H9 (cell line): ENCODE measurements around the gene TMEM234. TPM values are rescaled to one million over a fixed set of nuclear protein-coding genes. Genes with fewer than 3 reads are reported as not detected.

Experiments used
- DNase-seq: peaks from one replicate; pipeline ENCODE4 v3.0.0-alpha.2; 2017
- H2AFZ ChIP-seq: one replicate; pipeline ENCODE4 v1.6.1; 2013; ENCODE audit warnings: mild to moderate bottlenecking, low read length, control low read depth, moderate library complexity
- H2AK5ac ChIP-seq: 2 replicates; pipeline ENCODE4 v1.6.1; 2013; ENCODE audit warnings: low read length, control low read depth, mixed read lengths; ENCODE audit not compliant: insufficient read length
- H2BK120ac ChIP-seq: one replicate; pipeline ENCODE4 v1.6.1; 2013; ENCODE audit warnings: low read depth, mild to moderate bottlenecking, low read length, control low read depth, inconsistent platforms; ENCODE audit not compliant: poor library complexity, severe bottlenecking
- H2BK12ac ChIP-seq: 2 replicates; pipeline ENCODE4 v1.6.1; 2013; ENCODE audit warnings: low read length, control low read depth, mixed read lengths, low read depth; ENCODE audit not compliant: insufficient read length
- H2BK15ac ChIP-seq: 2 replicates; pipeline ENCODE4 v1.6.1; 2013; ENCODE audit warnings: low read depth, low read length, control low read depth
- H2BK20ac ChIP-seq: one replicate; pipeline ENCODE4 v1.6.1; 2013; ENCODE audit warnings: low read depth, mild to moderate bottlenecking, low read length, control low read depth, inconsistent platforms; ENCODE audit not compliant: poor library complexity, severe bottlenecking
- H2BK5ac ChIP-seq: 2 replicates; pipeline ENCODE4 v1.6.1; 2013; ENCODE audit warnings: low read length, control low read depth, mixed read lengths; ENCODE audit not compliant: insufficient read length
- H3K14ac ChIP-seq: 2 replicates; pipeline ENCODE4 v1.6.1; 2013; ENCODE audit warnings: low read length, control low read depth; ENCODE audit not compliant: insufficient read depth
- H3K18ac ChIP-seq: 2 replicates; pipeline ENCODE4 v1.6.1; 2013; ENCODE audit warnings: low read depth, mild to moderate bottlenecking, mixed read lengths, low read length, control low read depth; ENCODE audit not compliant: insufficient read length
- H3K23ac ChIP-seq: 2 replicates; pipeline ENCODE4 v1.6.1; 2013; ENCODE audit warnings: low read length, control low read depth, mixed read lengths, low read depth; ENCODE audit not compliant: insufficient read length
- H3K23me2 ChIP-seq: 2 replicates; pipeline ENCODE4 v1.6.1; 2013; ENCODE audit warnings: low read depth, mild to moderate bottlenecking, mixed read lengths, low read length, control low read depth; ENCODE audit not compliant: insufficient read length, poor library complexity, severe bottlenecking
- H3K27ac ChIP-seq: 2 replicates; pipeline ENCODE4 v1.5.1; 2013; ENCODE audit warnings: low read length, control low read depth, mixed read lengths, low read depth; ENCODE audit not compliant: insufficient read length
- H3K27me3 ChIP-seq: 2 replicates; pipeline ENCODE4 v1.6.1; 2013; ENCODE audit warnings: low read length, control low read depth, inconsistent platforms; ENCODE audit not compliant: insufficient read depth
- H3K4ac ChIP-seq: 2 replicates; pipeline ENCODE4 v1.6.1; 2013; ENCODE audit warnings: low read depth, mild to moderate bottlenecking, control low read depth, inconsistent platforms, low read length, moderate library complexity
- H3K4me1 ChIP-seq: 2 replicates; pipeline ENCODE4 v1.6.1; 2013; ENCODE audit warnings: low read length, control low read depth, inconsistent platforms; ENCODE audit not compliant: insufficient read depth
- H3K4me2 ChIP-seq: 2 replicates; pipeline ENCODE4 v1.6.1; 2013; ENCODE audit warnings: low read length, control low read depth, mixed read lengths; ENCODE audit not compliant: insufficient read length, insufficient read depth
- H3K56ac ChIP-seq: 2 replicates; pipeline ENCODE4 v1.6.1; 2013; ENCODE audit warnings: low read depth, mild to moderate bottlenecking, mixed read lengths, low read length, control low read depth; ENCODE audit not compliant: insufficient read length
- H3K79me1 ChIP-seq: 2 replicates; pipeline ENCODE4 v1.6.1; 2013; ENCODE audit warnings: low read depth, mild to moderate bottlenecking, moderate library complexity, low read length, control low read depth, inconsistent platforms; ENCODE audit not compliant: insufficient read depth, poor library complexity, severe bottlenecking
- H3K79me2 ChIP-seq: 2 replicates; pipeline ENCODE4 v1.6.1; 2013; ENCODE audit warnings: low read length, control low read depth, inconsistent platforms; ENCODE audit not compliant: insufficient read depth
- H3K9ac ChIP-seq: 2 replicates; pipeline ENCODE4 v1.6.1; 2013; ENCODE audit warnings: low read length, control low read depth, mixed read lengths; ENCODE audit not compliant: insufficient read length; ENCODE audit errors: extremely low read depth
- H3K9me3 ChIP-seq: one replicate; pipeline ENCODE4 v1.6.1; 2013; ENCODE audit warnings: low read depth, low read length, inconsistent platforms; ENCODE audit not compliant: control insufficient read depth
- H3T11ph ChIP-seq: one replicate; pipeline ENCODE4 v1.6.1; 2013; ENCODE audit warnings: mild to moderate bottlenecking, low read length, control low read depth, inconsistent platforms
- H4K20me1 ChIP-seq: one replicate; pipeline ENCODE4 v1.6.1; 2013; ENCODE audit not compliant: control insufficient read depth, insufficient read length, insufficient read depth
- H4K5ac ChIP-seq: 2 replicates; pipeline ENCODE4 v1.6.1; 2013; ENCODE audit warnings: low read depth, mild to moderate bottlenecking, mixed read lengths, low read length, control low read depth; ENCODE audit not compliant: insufficient read length
- H4K8ac ChIP-seq: replicated peaks from 2 replicates; pipeline ENCODE4 v1.6.1; 2013; ENCODE audit warnings: low read length, control low read depth, mixed read lengths, low read depth; ENCODE audit not compliant: insufficient read length
- H4K91ac ChIP-seq: 2 replicates; pipeline ENCODE4 v1.6.1; 2013; ENCODE audit warnings: low read depth, mild to moderate bottlenecking, moderate library complexity, mixed read lengths, low read length, control low read depth; ENCODE audit not compliant: insufficient read length
- H3K27ac Mint-ChIP-seq, 3 experiments: 2 replicates in 2 of 3; 3 replicates in 1 of 3; pipeline ENCODE4 v1.8.0; 2020 to 2021; ENCODE audit warnings: mixed read lengths in 3 of 3, mild to moderate bottlenecking in 1 of 3, moderate library complexity in 1 of 3
- H3K27me3 Mint-ChIP-seq: 2 replicates; pipeline ENCODE4 v1.8.0; 2021; ENCODE audit warnings: low read depth, mild to moderate bottlenecking, moderate library complexity, mixed read lengths
- H3K36me3 Mint-ChIP-seq, 3 experiments: 2 replicates in 2 of 3; 3 replicates in 1 of 3; pipeline ENCODE4 v1.8.0; 2020 to 2021; ENCODE audit warnings: low read depth in 3 of 3, mixed read lengths in 3 of 3; ENCODE audit not compliant: insufficient read depth in 1 of 3
- H3K4me1 Mint-ChIP-seq, 2 experiments: 2 replicates each; pipeline ENCODE4 v1.8.0; 2020; ENCODE audit warnings: mixed read lengths in 2 of 2
- H3K4me3 Mint-ChIP-seq, 2 experiments: 2 replicates in 1 of 2; 3 replicates in 1 of 2; pipeline ENCODE4 v1.8.0; 2020 to 2021; ENCODE audit warnings: mild to moderate bottlenecking in 2 of 2, mixed read lengths in 2 of 2, moderate library complexity in 1 of 2
- H3K9me3 Mint-ChIP-seq, 2 experiments: 2 replicates in 1 of 2; 3 replicates in 1 of 2; pipeline ENCODE4 v1.8.0; 2020; ENCODE audit warnings: mild to moderate bottlenecking in 2 of 2, mixed read lengths in 2 of 2, moderate library complexity in 1 of 2
- WGBS: extraction: QIAGEN DNeasy Blood & Tissue Kit; methylation state at CpG from one replicate; pipeline ENCODE4 v1.1.7; 2013; ENCODE audit warnings: missing lambda C conversion rate, low lambda C conversion rate, mixed read lengths; ENCODE audit not compliant: insufficient read length; ENCODE audit errors: extremely low coverage; 5-methylcytosine and 5-hydroxymethylcytosine counted together
- total RNA-seq: library from RNA; stranded (reverse); gene quantifications from 2 replicates; pipeline ENCODE4 v1.2.1, GENCODE V29; 2021
- TF ChIP-seq, protein P1 (sequence below): fragments of 200-600 bp; sonication (generic); conservative IDR thresholded peaks from 3 replicates; pipeline ENCODE4 v1.8.0; 2021; ENCODE audit warnings: antibody characterized with exemption, mild to moderate bottlenecking

The TMEM234 gene
- total RNA-seq, 1 experiment from 2014 or later = 19.7 TPM

DNA sequence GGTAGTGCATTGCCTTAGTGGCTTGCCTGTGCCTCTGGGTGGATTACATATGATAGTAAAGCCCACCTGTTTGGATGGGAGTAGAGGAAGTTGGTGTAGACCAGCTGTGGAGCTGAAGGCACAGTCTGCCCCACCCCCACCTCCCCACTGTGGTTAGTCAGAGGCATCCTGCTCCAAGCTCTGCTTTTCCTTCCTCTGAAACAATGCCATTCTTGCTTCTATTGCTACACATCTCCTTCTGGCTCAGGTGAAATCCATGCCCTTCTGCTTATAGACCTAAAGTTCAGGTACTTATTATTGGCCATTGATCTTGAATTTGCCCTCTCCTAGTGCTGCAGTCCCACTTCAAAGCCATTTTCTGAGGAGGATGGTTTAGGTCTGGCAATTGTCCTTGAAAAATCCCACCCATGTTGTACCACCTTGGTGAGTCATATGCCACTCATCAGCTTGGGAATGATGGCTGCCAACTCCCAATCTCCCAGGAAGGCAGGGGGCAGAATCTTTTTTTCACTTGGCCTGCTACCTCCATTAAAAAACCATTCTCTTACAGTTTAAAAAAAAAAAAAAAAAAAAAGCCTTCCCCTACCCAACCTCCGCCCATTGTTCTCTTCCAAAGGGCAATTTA lies 49.4 kb downstream of the TMEM234 start:
- DNase-seq = no peak

More for the DNA sequence above, 49.4 kb downstream of the TMEM234 start:
- no peak overlapping the region for H3K4ac ChIP-seq
- H3K23ac ChIP-seq = no peak overlapping the region
- H3K18ac ChIP-seq = no peak overlapping the region
- no peak overlapping the region for H2BK20ac ChIP-seq
- Mint-ChIP-seq H3K27me3 (no peaks in the 10 kb centered on the region), H3K36me3 (peaks cover 28 to 71% (median 54%) of the 10 kb centered on the region in 3 experiments; a peak in 6 of 7 replicates), H3K9me3 (no peaks in the 10 kb centered on the region), H3K27ac (peak overlapping the region in 2 of 3 experiments; percentile 12 to 52; a peak in 2 of 7 replicates), H3K4me3 (no peak overlapping the region; a peak in 1 of 5 replicates), H3K4me1 (peaks cover under 1 to 1% of the 10 kb centered on the region in 2 experiments)
- H3K27me3 ChIP-seq = no peaks in the 10 kb centered on the region
- H3K4me1 ChIP-seq = no peaks in the 10 kb centered on the region
- H3K9me3 ChIP-seq = no peaks in the 10 kb centered on the region
- no peak overlapping the region for H2BK12ac ChIP-seq
- no peak overlapping the region for H4K5ac ChIP-seq
- H2BK5ac ChIP-seq = no peak overlapping the region
- no peak overlapping the region for H3K56ac ChIP-seq
- H3K27ac ChIP-seq = no peak overlapping the region
- H4K91ac ChIP-seq = no peak overlapping the region
- WGBS = no CpG with 5 or more reads among the region's 1 CpG
- H2AFZ ChIP-seq = no peak overlapping the region
- H3K23me2 ChIP-seq = no peaks in the 10 kb centered on the region
- no peak overlapping the region for H2BK120ac ChIP-seq
- no peaks in the 10 kb centered on the region for H3K79me2 ChIP-seq
- H4K20me1 ChIP-seq = no peaks in the 10 kb centered on the region
- TF ChIP-seq, protein P1, sequence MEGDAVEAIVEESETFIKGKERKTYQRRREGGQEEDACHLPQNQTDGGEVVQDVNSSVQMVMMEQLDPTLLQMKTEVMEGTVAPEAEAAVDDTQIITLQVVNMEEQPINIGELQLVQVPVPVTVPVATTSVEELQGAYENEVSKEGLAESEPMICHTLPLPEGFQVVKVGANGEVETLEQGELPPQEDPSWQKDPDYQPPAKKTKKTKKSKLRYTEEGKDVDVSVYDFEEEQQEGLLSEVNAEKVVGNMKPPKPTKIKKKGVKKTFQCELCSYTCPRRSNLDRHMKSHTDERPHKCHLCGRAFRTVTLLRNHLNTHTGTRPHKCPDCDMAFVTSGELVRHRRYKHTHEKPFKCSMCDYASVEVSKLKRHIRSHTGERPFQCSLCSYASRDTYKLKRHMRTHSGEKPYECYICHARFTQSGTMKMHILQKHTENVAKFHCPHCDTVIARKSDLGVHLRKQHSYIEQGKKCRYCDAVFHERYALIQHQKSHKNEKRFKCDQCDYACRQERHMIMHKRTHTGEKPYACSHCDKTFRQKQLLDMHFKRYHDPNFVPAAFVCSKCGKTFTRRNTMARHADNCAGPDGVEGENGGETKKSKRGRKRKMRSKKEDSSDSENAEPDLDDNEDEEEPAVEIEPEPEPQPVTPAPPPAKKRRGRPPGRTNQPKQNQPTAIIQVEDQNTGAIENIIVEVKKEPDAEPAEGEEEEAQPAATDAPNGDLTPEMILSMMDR = no peak
- H3K9ac ChIP-seq = no peak overlapping the region
- no peak overlapping the region for H3K14ac ChIP-seq
- no peak overlapping the region for H3T11ph ChIP-seq
- no peak overlapping the region for H2BK15ac ChIP-seq
- H3K79me1 ChIP-seq = no peaks in the 10 kb centered on the region
- no peak overlapping the region for H3K4me2 ChIP-seq
- no peak overlapping the region for H2AK5ac ChIP-seq
- H4K8ac ChIP-seq = no peak overlapping the region
